ENCODE results near the gene DGCR6. TPM values are rescaled to one million over a fixed set of nuclear protein-coding genes. Genes with fewer than 3 reads are reported as not detected.

The DGCR6 gene
- total and polyA plus RNA-seq, 2 of the 4 experiments (the other 2 are of a cell fraction): 0.54 to 0.58 TPM

GRCh38 chr22:18954990-18955571 is 49.0 kb downstream of the DGCR6 start:
- Histone ChIP-seq H3K9me3 (ENCODE audit: control insufficient read depth, insufficient read depth, low read length) (no peaks in the 10 kb centered on the region), H2BK120ac (ENCODE audit: low read depth, low read length) (no peak overlapping the region), H3K36me3 (ENCODE audit: control insufficient read depth, insufficient read depth, low read length) (no peaks in the 10 kb centered on the region), H2AK9ac (replicated peaks; ENCODE audit: low read depth, low read length, poor library complexity) (no peak overlapping the region), H3K4me2 (ENCODE audit: low read depth, low read length) (no peak overlapping the region), H2BK15ac (ENCODE audit: low read depth, low read length) (no peak overlapping the region), H4K20me1 (ENCODE audit: insufficient read depth, low read length) (no peaks in the 10 kb centered on the region), H2AFZ (replicated peaks; ENCODE audit: low read length, poor library complexity) (no peak overlapping the region), H3K27me3 (ENCODE audit: control insufficient read depth, insufficient read depth, low read length) (peaks cover 13% of the 10 kb centered on the region; the same call in 1 of the 2 replicates), H2AK5ac (ENCODE audit: low read depth, low read length) (no peak overlapping the region), H3K56ac (ENCODE audit: extremely low read depth, insufficient read depth, low read length) (no peak overlapping the region), H4K91ac (ENCODE audit: insufficient read depth, low read depth, low read length) (no peak overlapping the region), H3K14ac (replicated peaks; ENCODE audit: low read depth, low read length) (no peak overlapping the region), H3K79me1 (ENCODE audit: low read depth in 1 of 2, low read length in 2 of 2) (no peaks in the 10 kb centered on the region), H3K18ac (ENCODE audit: low read depth, low read length) (no peak overlapping the region), H3K4me3 (ENCODE audit: insufficient read depth, low read depth, low read length) (no peak overlapping the region), H3K9me1 (ENCODE audit: insufficient read depth, low read length) (no peaks in the 10 kb centered on the region), H3K4me1 (ENCODE audit: control insufficient read depth, insufficient read depth, low read length) (no peaks in the 10 kb centered on the region), H3K27ac (ENCODE audit: insufficient read depth, low read length) (no peak overlapping the region), H3K9ac (ENCODE audit: low read depth, low read length) (no peak overlapping the region), H2BK20ac (ENCODE audit: low read depth, low read length) (no peak overlapping the region), H3K23ac (ENCODE audit: low read depth, low read length) (no peak overlapping the region), H4K8ac (ENCODE audit: low read depth in 2 of 2, low read length in 2 of 2) (no peak overlapping the region), H4K5ac (ENCODE audit: low read depth, low read length) (no peak overlapping the region), H3K4ac (ENCODE audit: low read depth, low read length) (no peak overlapping the region), H2BK5ac (ENCODE audit: low read depth, low read length, poor library complexity, severe bottlenecking) (no peak overlapping the region)
- CTCF ChIA-PET: no interaction called here
- WGBS, 2 experiments (ENCODE audit: extremely low coverage in 2 of 2, insufficient read length in 1 of 2): 59% methylated on average over 6 of the region's 15 CpGs; no CpG with 5 or more reads in 1 of the 2 experiments
- in situ Hi-C loops (cut with MboI; ENCODE audit: low sequenced_read_pairs): loop anchor here (25.0 kb wide), 1 partner anchor 407 kb away; no protein-coding TSS in a partner anchor
- dilution Hi-C loops (cut with HindIII; ENCODE audit: low sequenced_read_pairs, unreplicated experiment): no loop called here
- no TSS peak for BruUV-seq (replicated peaks)
- TF ChIP-seq MAZ (IDR thresholded peaks at IDR 0.05; ENCODE audit: borderline replicate concordance, low read depth, low read length): no peak
- TF ChIP-seq NFE2L2 (IDR thresholded peaks at IDR 0.05; ENCODE audit: low read depth, low read length): no peak
- TF ChIP-seq USF2 (IDR thresholded peaks at IDR 0.05; ENCODE audit: low read depth, low read length): no peak
- TF ChIP-seq, protein P1, sequence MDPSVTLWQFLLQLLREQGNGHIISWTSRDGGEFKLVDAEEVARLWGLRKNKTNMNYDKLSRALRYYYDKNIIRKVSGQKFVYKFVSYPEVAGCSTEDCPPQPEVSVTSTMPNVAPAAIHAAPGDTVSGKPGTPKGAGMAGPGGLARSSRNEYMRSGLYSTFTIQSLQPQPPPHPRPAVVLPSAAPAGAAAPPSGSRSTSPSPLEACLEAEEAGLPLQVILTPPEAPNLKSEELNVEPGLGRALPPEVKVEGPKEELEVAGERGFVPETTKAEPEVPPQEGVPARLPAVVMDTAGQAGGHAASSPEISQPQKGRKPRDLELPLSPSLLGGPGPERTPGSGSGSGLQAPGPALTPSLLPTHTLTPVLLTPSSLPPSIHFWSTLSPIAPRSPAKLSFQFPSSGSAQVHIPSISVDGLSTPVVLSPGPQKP (IDR thresholded peaks at IDR 0.05; ENCODE audit: borderline replicate concordance, low read depth, low read length): no peak
- no peak for TF ChIP-seq BHLHE40 (IDR thresholded peaks at IDR 0.05; ENCODE audit: low read depth, low read length)
- TF ChIP-seq, protein P2, sequence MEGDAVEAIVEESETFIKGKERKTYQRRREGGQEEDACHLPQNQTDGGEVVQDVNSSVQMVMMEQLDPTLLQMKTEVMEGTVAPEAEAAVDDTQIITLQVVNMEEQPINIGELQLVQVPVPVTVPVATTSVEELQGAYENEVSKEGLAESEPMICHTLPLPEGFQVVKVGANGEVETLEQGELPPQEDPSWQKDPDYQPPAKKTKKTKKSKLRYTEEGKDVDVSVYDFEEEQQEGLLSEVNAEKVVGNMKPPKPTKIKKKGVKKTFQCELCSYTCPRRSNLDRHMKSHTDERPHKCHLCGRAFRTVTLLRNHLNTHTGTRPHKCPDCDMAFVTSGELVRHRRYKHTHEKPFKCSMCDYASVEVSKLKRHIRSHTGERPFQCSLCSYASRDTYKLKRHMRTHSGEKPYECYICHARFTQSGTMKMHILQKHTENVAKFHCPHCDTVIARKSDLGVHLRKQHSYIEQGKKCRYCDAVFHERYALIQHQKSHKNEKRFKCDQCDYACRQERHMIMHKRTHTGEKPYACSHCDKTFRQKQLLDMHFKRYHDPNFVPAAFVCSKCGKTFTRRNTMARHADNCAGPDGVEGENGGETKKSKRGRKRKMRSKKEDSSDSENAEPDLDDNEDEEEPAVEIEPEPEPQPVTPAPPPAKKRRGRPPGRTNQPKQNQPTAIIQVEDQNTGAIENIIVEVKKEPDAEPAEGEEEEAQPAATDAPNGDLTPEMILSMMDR (conservative IDR thresholded peaks at IDR 0.05; ENCODE audit: low read depth, low read length): no peak
- TF ChIP-seq RCOR1 (IDR thresholded peaks at IDR 0.05; ENCODE audit: insufficient replicate concordance, low read length): no peak
- TF ChIP-seq POLR2A (IDR thresholded peaks at IDR 0.05; ENCODE audit: low read depth, low read length): no peak
- no peak for TF ChIP-seq SMC3 (IDR thresholded peaks at IDR 0.05; ENCODE audit: low read depth, low read length)
- no peak for TF ChIP-seq RAD21 (IDR thresholded peaks at IDR 0.05; ENCODE audit: low read length)
- no peak for TF ChIP-seq CEBPB (IDR thresholded peaks at IDR 0.05; ENCODE audit: low read depth, low read length)
- TF ChIP-seq RFX5 (IDR thresholded peaks at IDR 0.05; ENCODE audit: low read depth, low read length): no peak
- TF ChIP-seq MAFK (IDR thresholded peaks at IDR 0.05; ENCODE audit: low read depth, low read length): no peak
- TF ChIP-seq MXI1 (IDR thresholded peaks at IDR 0.05; ENCODE audit: borderline replicate concordance, low read depth, low read length): no peak
- no peak for TF ChIP-seq CHD1 (IDR thresholded peaks at IDR 0.05; ENCODE audit: low read depth, low read length)
- ATAC-seq (ENCODE audit: low read depth) (no peak), DNase-seq (no peak)
- intact Hi-C loops (cut with micrococcal nuclease): no loop called here
- POLR2A ChIA-PET (ENCODE audit: unreplicated experiment): no interaction called here
